ENCODE measurements around the gene NFIB.

- TF ChIP-seq ZNF274 (IDR thresholded peaks at IDR 0.05; ENCODE audit: low read depth, low read length), result no peak
- no peak for TF ChIP-seq YY1 (IDR thresholded peaks at IDR 0.05; ENCODE audit: insufficient read depth, insufficient read length)
- no peak for TF ChIP-seq SUZ12 (IDR thresholded peaks at IDR 0.05; ENCODE audit: extremely low read depth, insufficient read depth, insufficient read length)
These were observed 101.1 kb downstream of the NFIB start for GRCh38 chr9:14212697-14213420.

Measured in NT2/D1 (cell line).